H1 (cell line): Measurements from ENCODE around the gene TEX26. TPM values are rescaled to one million over a fixed set of nuclear protein-coding genes. Genes with fewer than 3 reads are reported as not detected.

Experiments used
- CTCF ChIA-PET: fragments of 300-600 bp; sonication (Branson Sonifier 250); formaldehyde crosslinking; loops from one replicate; lab custom pipeline; 2021; ENCODE audit not compliant: partially characterized antibody; lab: Charles Lee
- POLR2A ChIA-PET: fragments of 300-600 bp; sonication (Branson Sonifier 250); formaldehyde crosslinking; loops from one replicate; lab custom pipeline; 2021; ENCODE audit warnings: inconsistent platforms; ENCODE audit not compliant: partially characterized antibody; lab: Charles Lee
- DNase-seq, 2 experiments: peaks; one replicate each; pipeline versions ENCODE4 v3.0.0 to v3.0.0-alpha.2; 2010 to 2022; ENCODE audit warnings: low spot score in 2 of 2, low read depth in 1 of 2, mixed read lengths in 1 of 2
- FAIRE-seq: peaks from 2 replicates; lab custom pipeline; 2011; peaks lifted over from hg19 to GRCh38; lab: Jason Lieb, UNC
- H2AFZ ChIP-seq: 2 replicates; pipeline ENCODE4 v1.8.1; 2012; ENCODE audit warnings: low read length, inconsistent platforms
- H2AK5ac ChIP-seq: 2 replicates; pipeline ENCODE4 v1.6.1; 2013; ENCODE audit warnings: low read depth, low read length
- H2BK120ac ChIP-seq: replicated peaks from 2 replicates; pipeline ENCODE3; 2013; ENCODE audit warnings: low read depth, low read length, inconsistent platforms
- H2BK12ac ChIP-seq: 2 replicates; pipeline ENCODE4 v1.6.1; 2013; ENCODE audit warnings: low read depth, low read length
- H2BK15ac ChIP-seq: 2 replicates; pipeline ENCODE4 v1.6.1; 2013; ENCODE audit warnings: low read length
- H2BK20ac ChIP-seq: 2 replicates; pipeline ENCODE4 v1.6.1; 2013; ENCODE audit warnings: low read length
- H2BK5ac ChIP-seq: 2 replicates; pipeline ENCODE4 v1.6.1; 2013; ENCODE audit warnings: low read depth, low read length
- H3K14ac ChIP-seq: 2 replicates; pipeline ENCODE4 v1.6.1; 2013; ENCODE audit warnings: inconsistent platforms; ENCODE audit not compliant: insufficient read length
- H3K18ac ChIP-seq: 2 replicates; pipeline ENCODE4 v1.6.1; 2013; ENCODE audit warnings: low read length; ENCODE audit errors: extremely low read depth
- H3K23ac ChIP-seq: 2 replicates; pipeline ENCODE4 v1.6.1; 2013; ENCODE audit warnings: inconsistent platforms; ENCODE audit not compliant: insufficient read length
- H3K23me2 ChIP-seq: 2 replicates; pipeline ENCODE4 v1.6.1; 2013; ENCODE audit warnings: low read depth, low read length
- H3K27ac ChIP-seq: 2 replicates; pipeline ENCODE4 v1.6.1; 2011; ENCODE audit warnings: low read depth, low read length, inconsistent platforms
- H3K27me3 ChIP-seq, 4 experiments: replicated peaks in 1 of 4; 1 replicate in 1 of 4; 2 replicates in 3 of 4; pipeline versions ENCODE4 v1.6.1 to v1.8.1; 2011 to 2013; ENCODE audit warnings: low read length in 3 of 4, mild to moderate bottlenecking in 3 of 4, inconsistent platforms in 2 of 4, mixed read lengths in 2 of 4, moderate library complexity in 1 of 4; ENCODE audit not compliant: control insufficient read depth in 3 of 4, insufficient read depth in 3 of 4; ENCODE audit errors: extremely low read depth in 1 of 4
- H3K36me3 ChIP-seq, 4 experiments: 2 replicates each; pipeline versions ENCODE4 v1.6.1 to v1.8.1; 2011 to 2013; ENCODE audit warnings: mild to moderate bottlenecking in 4 of 4, low read length in 3 of 4, moderate library complexity in 2 of 4, control low read depth in 1 of 4, inconsistent platforms in 1 of 4; ENCODE audit not compliant: insufficient read depth in 4 of 4, control insufficient read depth in 2 of 4
- H3K4ac ChIP-seq: replicated peaks from 2 replicates; pipeline ENCODE3; 2013; ENCODE audit warnings: low read length, low read depth, mixed read lengths, inconsistent platforms; ENCODE audit not compliant: insufficient read length
- H3K4me1 ChIP-seq, 4 experiments: replicated peaks in 1 of 4; 1 replicate in 1 of 4; 2 replicates in 3 of 4; pipeline versions ENCODE4 v1.6.1 to v1.8.1; 2011 to 2013; ENCODE audit warnings: low read length in 3 of 4, inconsistent platforms in 2 of 4, mixed read lengths in 1 of 4; ENCODE audit not compliant: insufficient read depth in 4 of 4, control insufficient read depth in 3 of 4
- H3K4me2 ChIP-seq, 2 experiments: 2 replicates each; pipeline versions ENCODE4 v1.6.1 to v1.8.1; 2011 to 2013; ENCODE audit warnings: low read depth in 2 of 2, low read length in 2 of 2, control low read depth in 1 of 2, inconsistent platforms in 1 of 2, mild to moderate bottlenecking in 1 of 2; ENCODE audit not compliant: insufficient read depth in 1 of 2
- H3K4me3 ChIP-seq, 4 experiments: fragments of 200-600, 300-600 bp in 1 of 4; sonication (generic), shearing (Covaris generic), sonication (Bioruptor Twin) in 1 of 4; 2 replicates each; pipeline versions ENCODE4 v1.5.1 to v1.8.1; 2011 to 2016; ENCODE audit warnings: low read length in 4 of 4, low read depth in 3 of 4, control low read depth in 2 of 4, inconsistent platforms in 2 of 4, mild to moderate bottlenecking in 2 of 4, mixed read lengths in 1 of 4, moderate library complexity in 1 of 4; ENCODE audit not compliant: insufficient read depth in 2 of 4; ENCODE audit errors: extremely low read depth in 1 of 4
- H3K56ac ChIP-seq: replicated peaks from 2 replicates; pipeline ENCODE3; 2013; ENCODE audit warnings: low read depth, mild to moderate bottlenecking, mixed read lengths, low read length, inconsistent platforms; ENCODE audit not compliant: insufficient read length
- H3K79me1 ChIP-seq: 2 replicates; pipeline ENCODE4 v1.6.1; 2013; ENCODE audit warnings: low read depth, low read length, control low read depth
- H3K79me2 ChIP-seq, 2 experiments: 2 replicates each; pipeline versions ENCODE4 v1.6.1 to v1.8.1; 2012 to 2013; ENCODE audit warnings: low read length in 2 of 2, mild to moderate bottlenecking in 2 of 2, inconsistent platforms in 1 of 2; ENCODE audit not compliant: insufficient read depth in 2 of 2, control insufficient read depth in 1 of 2
- H3K9ac ChIP-seq, 4 experiments: replicated peaks in 1 of 4; 1 replicate in 1 of 4; 2 replicates in 3 of 4; pipeline versions ENCODE4 v1.6.1 to v1.8.1; 2011 to 2013; ENCODE audit warnings: low read depth in 3 of 4, low read length in 3 of 4, control low read depth in 2 of 4, mild to moderate bottlenecking in 2 of 4, moderate library complexity in 2 of 4, inconsistent platforms in 1 of 4; ENCODE audit errors: extremely low read depth in 1 of 4
- H3K9me3 ChIP-seq, 2 experiments: 2 replicates each; pipeline versions ENCODE4 v1.6.1 to v1.8.1; 2012 to 2013; ENCODE audit warnings: mild to moderate bottlenecking in 2 of 2, moderate library complexity in 2 of 2, control low read depth in 1 of 2, inconsistent platforms in 1 of 2, low read depth in 1 of 2, low read length in 1 of 2, mixed read lengths in 1 of 2; ENCODE audit not compliant: insufficient read depth in 2 of 2
- H4K20me1 ChIP-seq, 2 experiments: replicated peaks in 1 of 2; 2 replicates each; pipeline versions ENCODE3 to v1.8.1; 2011 to 2013; ENCODE audit warnings: inconsistent platforms in 2 of 2, low read length in 2 of 2, mild to moderate bottlenecking in 1 of 2; ENCODE audit not compliant: insufficient read depth in 2 of 2, control insufficient read depth in 1 of 2
- H4K5ac ChIP-seq: 2 replicates; pipeline ENCODE4 v1.6.1; 2013; ENCODE audit warnings: low read length, low read depth, mixed read lengths, inconsistent platforms; ENCODE audit not compliant: insufficient read length
- H4K8ac ChIP-seq: 2 replicates; pipeline ENCODE4 v1.8.0; 2013; ENCODE audit warnings: mild to moderate bottlenecking, moderate library complexity, low read length, inconsistent platforms; ENCODE audit not compliant: insufficient read depth; ENCODE audit errors: extremely low read depth
- H4K91ac ChIP-seq: replicated peaks from 2 replicates; pipeline ENCODE3; 2013; ENCODE audit warnings: low read length, mixed read lengths, inconsistent platforms; ENCODE audit not compliant: insufficient read length
- BRCA1 ChIP-seq: IDR thresholded peaks from 2 replicates; pipeline ENCODE4 v1.6.1; 2012; ENCODE audit warnings: low read depth, low read length, improper control_type of control experiment
- CTCF ChIP-seq, 3 experiments: IDR thresholded peaks; 1 replicate in 2 of 3; 2 replicates in 1 of 3; pipeline versions ENCODE4 v1.5.1 to v1.6.1; 2011; ENCODE audit warnings: low read length in 3 of 3, mild to moderate bottlenecking in 3 of 3, inconsistent platforms in 2 of 3, low read depth in 1 of 3, moderate library complexity in 1 of 3; ENCODE audit not compliant: insufficient read depth in 1 of 3; ENCODE audit errors: control extremely low read depth in 1 of 3
- EP300 ChIP-seq, 2 experiments: IDR thresholded peaks; 1 replicate in 1 of 2; 2 replicates in 1 of 2; pipeline ENCODE4 v1.6.1; 2011 to 2012; ENCODE audit warnings: low read depth in 2 of 2, low read length in 2 of 2, mild to moderate bottlenecking in 2 of 2, borderline replicate concordance in 1 of 2, inconsistent platforms in 1 of 2, moderate library complexity in 1 of 2
- FOSL1 ChIP-seq: IDR thresholded peaks from 2 replicates; pipeline ENCODE4 v1.6.1; 2011; ENCODE audit warnings: mild to moderate bottlenecking, low read depth, low read length, moderate library complexity; ENCODE audit not compliant: insufficient read depth
- MAFK ChIP-seq: IDR thresholded peaks from 2 replicates; pipeline ENCODE4 v1.6.1; 2012; ENCODE audit warnings: low read depth, mild to moderate bottlenecking, improper control_type of control experiment, low read length
- RFX5 ChIP-seq: IDR thresholded peaks from 2 replicates; pipeline ENCODE4 v1.6.1; 2011; ENCODE audit warnings: low read depth, low read length, improper control_type of control experiment, borderline replicate concordance
- SP2 ChIP-seq: IDR thresholded peaks from 2 replicates; pipeline ENCODE4 v1.6.1; 2012; ENCODE audit warnings: mild to moderate bottlenecking, low read length, inconsistent platforms
- SP4 ChIP-seq: IDR thresholded peaks from 2 replicates; pipeline ENCODE4 v1.6.1; 2012; ENCODE audit warnings: low read length, inconsistent platforms
- TAF1 ChIP-seq: IDR thresholded peaks from 2 replicates; pipeline ENCODE4 v1.6.1; 2011; ENCODE audit warnings: mild to moderate bottlenecking, low read depth, low read length
- TBP ChIP-seq: IDR thresholded peaks from 2 replicates; pipeline ENCODE4 v1.6.1; 2011; ENCODE audit warnings: low read depth, low read length, improper control_type of control experiment
- WGBS, 2 experiments: shearing (Covaris generic) in 1 of 2; methylation state at CpG; one replicate each; pipeline versions ENCODE4 v1.1.6 to v1.1.7; 2013 to 2015; ENCODE audit warnings: low lambda C conversion rate in 2 of 2, mixed read lengths in 2 of 2, inconsistent platforms in 1 of 2, low coverage in 1 of 2, missing lambda C conversion rate in 1 of 2; ENCODE audit not compliant: insufficient replicate concordance in 2 of 2, insufficient coverage in 1 of 2, insufficient read length in 1 of 2; ENCODE audit errors: extremely low coverage in 1 of 2, missing lambda C conversion rate in 1 of 2; 5-methylcytosine and 5-hydroxymethylcytosine counted together
- polyA plus RNA-seq, 7 experiments: library from polyadenylated mRNA; depleted of rRNA in 3 of 7; stranded (reverse) in 5 of 7; unstranded in 2 of 7; fragments of >200 nt in 5 of 7; fragments of 200-250 nt in 2 of 7; gene quantifications; 1 replicate in 5 of 7; 2 replicates in 1 of 7; 4 replicates in 1 of 7; pipeline versions ENCODE4 v1.2.1 to v1.2.3, GENCODE V29; 2011 to 2013; ENCODE audit warnings: missing spikeins in 2 of 7, mixed read lengths in 2 of 7
- total RNA-seq: library from RNA; stranded (reverse); fragmentation: NEBNext Ultra II Directional; extraction: Animal tissue kit (Norgen Biotek cat#: 25700); gene quantifications from 2 replicates; pipeline ENCODE4 v1.2.1, GENCODE V29; 2021

The TEX26 gene
- total and polyA plus RNA-seq, 2 of the 8 experiments (the other 6 are each of a cell fraction or from before 2014, with no cell fraction given), result not detected

- no peak overlapping the region for H2BK20ac ChIP-seq
- no peaks in the 10 kb centered on the region for H3K23me2 ChIP-seq
- no peak overlapping the region for H2AK5ac ChIP-seq
- WGBS, 2 experiments, result 85% methylated on average over 3 of the region's 3 CpGs; no CpG with 5 or more reads in 1 of the 2 experiments
- H4K5ac ChIP-seq, result no peak overlapping the region
- DNase-seq, result no peak
- no peak overlapping the region for H2AFZ ChIP-seq
- FAIRE-seq, result no peak
- no peak overlapping the region for H4K8ac ChIP-seq
- no peak overlapping the region for H3K18ac ChIP-seq
- ChIA-PET CTCF (interaction anchor here (0.7 to 1.8 kb wide), 4 partner anchors 11 to 67 kb away, joined by 3 to 4 read pairs (median 4); no protein-coding TSS in a partner anchor), POLR2A (no interaction called here)
- H3K4ac ChIP-seq, result no peak overlapping the region
- H2BK15ac ChIP-seq, result no peak overlapping the region
- peaks cover 0 to 3% (median 0%) of the 10 kb centered on the region in 4 experiments; a peak in 1 of 7 replicates for H3K4me1 ChIP-seq
- H3K9ac ChIP-seq, result no peak overlapping the region
- H3K14ac ChIP-seq, result no peak overlapping the region
- H3K27ac ChIP-seq, result no peak overlapping the region
- H3K23ac ChIP-seq, result no peak overlapping the region
- H3K27me3 ChIP-seq, result no peaks in the 10 kb centered on the region
- no peaks in the 10 kb centered on the region for H3K79me2 ChIP-seq
- H4K20me1 ChIP-seq, result no peaks in the 10 kb centered on the region
- no peak overlapping the region for H3K56ac ChIP-seq
- no peak overlapping the region for H2BK5ac ChIP-seq
- H4K91ac ChIP-seq, result no peak overlapping the region
- H3K79me1 ChIP-seq, result no peaks in the 10 kb centered on the region
- H2BK120ac ChIP-seq, result no peak overlapping the region
- H3K4me2 ChIP-seq, result no peak overlapping the region
- H3K4me3 ChIP-seq, result no peak overlapping the region
- H3K9me3 ChIP-seq, result no peaks in the 10 kb centered on the region
- H3K36me3 ChIP-seq, result no peaks in the 10 kb centered on the region
- no peak overlapping the region for H2BK12ac ChIP-seq
- TF ChIP-seq MAFK (no peak), CTCF (IDR thresholded peaks at IDR 0.05; ENCODE audit: control extremely low read depth in 1 of 3, insufficient read depth in 1 of 3, low read depth in 1 of 3, low read length in 3 of 3) (no peak), BRCA1 (no peak), FOSL1 (no peak), SP2 (no peak), TBP (no peak), RFX5 (no peak), SP4 (no peak), TAF1 (no peak), EP300 (IDR thresholded peaks at IDR 0.05; ENCODE audit: borderline replicate concordance in 1 of 2, low read depth in 2 of 2, low read length in 2 of 2) (no peak)
These were observed 50.5 kb downstream of the TEX26 start for GRCh38 chr13:30982906-30983305.
